ENCODE measurements around the gene DIP2C. TPM values are rescaled to one million over a fixed set of nuclear protein-coding genes. Genes with fewer than 3 reads are reported as not detected.

Gene DIP2C
- total and polyA plus RNA-seq, 4 donors = 6.4 to 40.2 (median 23.8) TPM

GRCh38 chr10:571688-572451, 117.6 kb downstream of the DIP2C start:
- H3K4me1 ChIP-seq (ENCODE audit: control insufficient read depth in 1 of 2, insufficient read depth in 2 of 2, low read length in 2 of 2) = peaks cover 0 to 3% of the 10 kb centered on the region in 2 donors
- no peak overlapping the region for H3K4me3 ChIP-seq (ENCODE audit: low read length in 2 of 2)
- ATAC-seq (ENCODE audit: low FRiP score) = no peak

GRCh38 chr10:571166-571565, 118.3 kb downstream of the DIP2C start:
- no peaks in the 10 kb centered on the region for H3K36me3 ChIP-seq (ENCODE audit: control insufficient read depth in 1 of 2, insufficient read depth in 2 of 2, low read length in 1 of 2)
- H3K9me3 ChIP-seq (ENCODE audit: control insufficient read depth, low read length) = no peaks in the 10 kb centered on the region
- intact Hi-C loops (cut with DNase I) = no loop called here
- ATAC-seq (ENCODE audit: low FRiP score) (no peak), DNase-seq (no peak)
- no peak overlapping the region for H3K4me3 ChIP-seq (ENCODE audit: low read length in 2 of 2)
- 69 to 75% methylated on average over 13 of the region's 13 CpGs for WGBS, 2 donors
- peak overlapping the region in 1 of 2 donors; percentile 5 for H3K27ac ChIP-seq (ENCODE audit: low read depth in 1 of 2, low read length in 2 of 2)
- H3K4me1 ChIP-seq (ENCODE audit: control insufficient read depth in 1 of 2, insufficient read depth in 2 of 2, low read length in 2 of 2) = peaks cover 0 to 3% of the 10 kb centered on the region in 2 donors
- H3K27me3 ChIP-seq (ENCODE audit: control insufficient read depth in 1 of 2, insufficient read depth in 2 of 2, low read length in 1 of 2) = no peaks in the 10 kb centered on the region

More at GRCh38 chr10:571688-572451, 117.6 kb downstream of the DIP2C start:
- intact Hi-C loops (cut with DNase I) = no loop called here
- no peaks in the 10 kb centered on the region for H3K27me3 ChIP-seq (ENCODE audit: control insufficient read depth in 1 of 2, insufficient read depth in 2 of 2, low read length in 1 of 2)
- no peaks in the 10 kb centered on the region for H3K9me3 ChIP-seq (ENCODE audit: control insufficient read depth, low read length)
- peak overlapping the region in 1 of 2 donors; percentile 12 for H3K27ac ChIP-seq (ENCODE audit: low read depth in 1 of 2, low read length in 2 of 2)
- no peaks in the 10 kb centered on the region for H3K36me3 ChIP-seq (ENCODE audit: control insufficient read depth in 1 of 2, insufficient read depth in 2 of 2, low read length in 1 of 2)
- 36% methylated on average over 21 of the region's 21 CpGs for WGBS, 2 donors
- DNase-seq = no peak

- H3K4me3 ChIP-seq (ENCODE audit: low read length in 2 of 2) = no peak overlapping the region
- intact Hi-C loops (cut with DNase I) = no loop called here
- no peaks in the 10 kb centered on the region for H3K36me3 ChIP-seq (ENCODE audit: control insufficient read depth in 1 of 2, insufficient read depth in 2 of 2, low read length in 1 of 2)
- no peak for ATAC-seq (ENCODE audit: low FRiP score)
- no peak overlapping the region for H3K27ac ChIP-seq (ENCODE audit: low read depth in 1 of 2, low read length in 2 of 2)
- no peak for DNase-seq
- no peaks in the 10 kb centered on the region for H3K9me3 ChIP-seq (ENCODE audit: control insufficient read depth, low read length)
- no peaks in the 10 kb centered on the region for H3K27me3 ChIP-seq (ENCODE audit: control insufficient read depth in 1 of 2, insufficient read depth in 2 of 2, low read length in 1 of 2)
- H3K4me1 ChIP-seq (ENCODE audit: control insufficient read depth in 1 of 2, insufficient read depth in 2 of 2, low read length in 2 of 2) = peaks cover 0 to 3% of the 10 kb centered on the region in 2 donors
- WGBS, 2 donors = 93% methylated on average over 20 of the region's 20 CpGs
Measured at GRCh38 chr10:570628-571163, 118.8 kb downstream of the DIP2C start.

DNA sequence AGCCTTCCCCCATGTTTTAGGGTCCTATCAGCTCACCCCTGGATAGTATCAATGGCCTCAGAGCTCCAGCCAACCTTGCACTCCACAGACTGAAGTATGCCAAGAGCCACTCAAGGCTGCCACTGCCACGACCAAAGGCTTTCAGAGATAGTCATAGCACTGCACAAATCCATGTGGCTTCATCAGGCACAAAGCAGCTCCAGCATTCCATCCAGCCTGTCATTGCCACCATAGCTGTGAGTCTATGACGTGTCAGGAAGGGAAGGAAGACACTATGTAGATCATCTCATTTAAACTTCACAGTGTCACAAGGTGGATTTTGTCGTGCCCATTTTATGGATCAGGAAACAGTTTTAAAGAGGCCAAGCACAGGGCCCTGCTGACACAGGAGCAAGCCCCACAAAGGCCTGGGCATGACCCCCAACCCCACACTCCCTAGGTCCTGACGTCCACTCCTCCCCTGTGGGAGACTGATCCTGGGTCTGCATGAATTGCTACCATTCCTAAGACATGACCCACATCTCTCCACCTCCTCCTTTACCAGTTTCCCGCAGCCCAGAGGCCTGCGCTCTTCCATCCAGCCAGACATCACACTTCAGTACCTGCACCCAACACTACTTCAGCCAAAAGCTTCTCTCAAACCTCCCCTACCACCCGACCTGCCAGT, 119.4 kb downstream of the DIP2C start:
- H3K9me3 ChIP-seq (ENCODE audit: control insufficient read depth, low read length) = no peaks in the 10 kb centered on the region
- no peaks in the 10 kb centered on the region for H3K36me3 ChIP-seq (ENCODE audit: control insufficient read depth in 1 of 2, insufficient read depth in 2 of 2, low read length in 1 of 2)
- no peak overlapping the region for H3K4me3 ChIP-seq (ENCODE audit: low read length in 2 of 2)
- ATAC-seq (ENCODE audit: low FRiP score) (no peak), DNase-seq (no peak)
- peaks cover 0 to 3% of the 10 kb centered on the region in 2 donors for H3K4me1 ChIP-seq (ENCODE audit: control insufficient read depth in 1 of 2, insufficient read depth in 2 of 2, low read length in 2 of 2)
- no peaks in the 10 kb centered on the region for H3K27me3 ChIP-seq (ENCODE audit: control insufficient read depth in 1 of 2, insufficient read depth in 2 of 2, low read length in 1 of 2)
- intact Hi-C loops (cut with DNase I) = loop anchor here in 1 of 2 donors (2.0 kb wide), 1 partner anchor 27 kb away; no protein-coding TSS in a partner anchor
- H3K27ac ChIP-seq (ENCODE audit: low read depth in 1 of 2, low read length in 2 of 2) = no peak overlapping the region
- 88 to 94% methylated on average over 7 of the region's 7 CpGs for WGBS, 2 donors

- Histone ChIP-seq H3K4me1 (ENCODE audit: control insufficient read depth in 1 of 2, insufficient read depth in 2 of 2, low read length in 2 of 2) (peaks cover 0 to 3% of the 10 kb centered on the region in 2 donors), H3K27me3 (ENCODE audit: control insufficient read depth in 1 of 2, insufficient read depth in 2 of 2, low read length in 1 of 2) (no peaks in the 10 kb centered on the region), H3K27ac (ENCODE audit: low read depth in 1 of 2, low read length in 2 of 2) (no peak overlapping the region), H3K36me3 (ENCODE audit: control insufficient read depth in 1 of 2, insufficient read depth in 2 of 2, low read length in 1 of 2) (no peaks in the 10 kb centered on the region), H3K4me3 (ENCODE audit: low read length in 2 of 2) (no peak overlapping the region), H3K9me3 (ENCODE audit: control insufficient read depth, low read length) (peaks cover 2% of the 10 kb centered on the region)
- DNase-seq (no peak), ATAC-seq (ENCODE audit: low FRiP score) (no peak)
- 97 to 98% methylated on average over 7 of the region's 7 CpGs for WGBS, 2 donors
- intact Hi-C loops (cut with DNase I) = loop anchor here in 1 of 2 donors (2.0 kb wide), 1 partner anchor 28 kb away; no protein-coding TSS in a partner anchor
Measured at GRCh38 chr10:568848-569247, 120.6 kb downstream of the DIP2C start.

GRCh38 chr10:567869-568268, 121.6 kb downstream of the DIP2C start:
- Histone ChIP-seq H3K9me3 (ENCODE audit: control insufficient read depth, low read length) (peaks cover 2% of the 10 kb centered on the region), H3K27ac (ENCODE audit: low read depth in 1 of 2, low read length in 2 of 2) (no peak overlapping the region), H3K4me3 (ENCODE audit: low read length in 2 of 2) (no peak overlapping the region), H3K36me3 (ENCODE audit: control insufficient read depth in 1 of 2, insufficient read depth in 2 of 2, low read length in 1 of 2) (no peaks in the 10 kb centered on the region), H3K4me1 (ENCODE audit: control insufficient read depth in 1 of 2, insufficient read depth in 2 of 2, low read length in 2 of 2) (peaks cover 0 to 3% of the 10 kb centered on the region in 2 donors), H3K27me3 (ENCODE audit: control insufficient read depth in 1 of 2, insufficient read depth in 2 of 2, low read length in 1 of 2) (no peaks in the 10 kb centered on the region)
- intact Hi-C loops (cut with DNase I) = loop anchor here in 1 of 2 donors (2.0 kb wide), 1 partner anchor 29 kb away; no protein-coding TSS in a partner anchor
- ATAC-seq (ENCODE audit: low FRiP score) (no peak), DNase-seq (peak in 1 of 2 donors; percentile 47)
- WGBS, 2 donors = 93% methylated on average over 12 of the region's 12 CpGs

DNA sequence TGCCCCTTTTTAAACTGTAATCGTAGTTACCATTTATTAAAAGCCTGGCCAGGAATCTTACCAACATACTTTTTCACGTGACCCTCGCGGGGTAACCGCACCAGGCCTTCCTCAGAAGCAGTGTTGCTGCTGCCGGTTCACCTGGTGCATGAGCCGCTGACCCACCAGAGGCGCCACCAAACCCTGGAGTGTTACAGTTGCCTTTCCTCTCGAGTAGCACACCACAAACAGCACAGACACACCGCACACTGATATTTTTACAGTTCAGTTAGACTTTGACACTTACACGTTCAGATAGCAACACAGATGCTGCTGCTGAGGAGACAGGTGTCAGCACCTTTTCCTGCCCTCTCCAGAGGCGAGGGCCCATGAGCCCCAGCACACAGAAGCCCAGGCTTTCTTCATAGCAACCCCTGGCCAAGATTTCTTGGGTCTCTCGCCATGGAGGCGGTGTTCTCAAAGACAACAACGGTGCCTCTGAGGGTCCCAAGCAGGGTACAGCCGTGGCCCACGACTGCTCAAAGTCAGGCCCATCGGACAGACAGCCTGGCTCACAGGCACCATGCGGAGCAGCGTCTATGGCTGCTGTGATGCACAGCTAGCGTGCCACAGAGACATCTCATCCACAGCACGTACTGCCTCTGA, 123.1 kb downstream of the DIP2C start:
- no peaks in the 10 kb centered on the region for H3K36me3 ChIP-seq (ENCODE audit: control insufficient read depth in 1 of 2, insufficient read depth in 2 of 2, low read length in 1 of 2)
- 91% methylated on average over 22 of the region's 22 CpGs for WGBS, 2 donors
- peaks cover 2% of the 10 kb centered on the region for H3K9me3 ChIP-seq (ENCODE audit: control insufficient read depth, low read length)
- intact Hi-C loops (cut with DNase I) = no loop called here
- no peak overlapping the region for H3K27ac ChIP-seq (ENCODE audit: low read depth in 1 of 2, low read length in 2 of 2)
- H3K4me1 ChIP-seq (ENCODE audit: control insufficient read depth in 1 of 2, insufficient read depth in 2 of 2, low read length in 2 of 2) = no peaks in the 10 kb centered on the region
- no peak overlapping the region for H3K4me3 ChIP-seq (ENCODE audit: low read length in 2 of 2)
- DNase-seq = no peak
- no peak for ATAC-seq (ENCODE audit: low FRiP score)
- H3K27me3 ChIP-seq (ENCODE audit: control insufficient read depth in 1 of 2, insufficient read depth in 2 of 2, low read length in 1 of 2) = no peaks in the 10 kb centered on the region

GRCh38 chr10:565676-566075, 123.8 kb downstream of the DIP2C start:
- Histone ChIP-seq H3K4me3 (ENCODE audit: low read length in 2 of 2) (no peak overlapping the region), H3K36me3 (ENCODE audit: control insufficient read depth in 1 of 2, insufficient read depth in 2 of 2, low read length in 1 of 2) (no peaks in the 10 kb centered on the region), H3K27me3 (ENCODE audit: control insufficient read depth in 1 of 2, insufficient read depth in 2 of 2, low read length in 1 of 2) (no peaks in the 10 kb centered on the region), H3K4me1 (ENCODE audit: control insufficient read depth in 1 of 2, insufficient read depth in 2 of 2, low read length in 2 of 2) (no peaks in the 10 kb centered on the region), H3K9me3 (ENCODE audit: control insufficient read depth, low read length) (peaks cover 2% of the 10 kb centered on the region), H3K27ac (ENCODE audit: low read depth in 1 of 2, low read length in 2 of 2) (no peak overlapping the region)
- WGBS, 2 donors = 63 to 68% methylated on average over 13 of the region's 13 CpGs
- no peak for ATAC-seq (ENCODE audit: low FRiP score)
- intact Hi-C loops (cut with DNase I) = no loop called here
- no peak for DNase-seq
